HG02884 (cell line): ENCODE results near the gene RPUSD1.

ENCODE experiments used
- ATAC-seq: cut with Tn5 transposase; IDR thresholded peaks from one replicate; pipeline ENCODE4 v1.9.1; 2021; ENCODE audit warnings: mild to moderate bottlenecking, moderate library complexity; ENCODE audit not compliant: unreplicated experiment

The RPUSD1 gene

DNA sequence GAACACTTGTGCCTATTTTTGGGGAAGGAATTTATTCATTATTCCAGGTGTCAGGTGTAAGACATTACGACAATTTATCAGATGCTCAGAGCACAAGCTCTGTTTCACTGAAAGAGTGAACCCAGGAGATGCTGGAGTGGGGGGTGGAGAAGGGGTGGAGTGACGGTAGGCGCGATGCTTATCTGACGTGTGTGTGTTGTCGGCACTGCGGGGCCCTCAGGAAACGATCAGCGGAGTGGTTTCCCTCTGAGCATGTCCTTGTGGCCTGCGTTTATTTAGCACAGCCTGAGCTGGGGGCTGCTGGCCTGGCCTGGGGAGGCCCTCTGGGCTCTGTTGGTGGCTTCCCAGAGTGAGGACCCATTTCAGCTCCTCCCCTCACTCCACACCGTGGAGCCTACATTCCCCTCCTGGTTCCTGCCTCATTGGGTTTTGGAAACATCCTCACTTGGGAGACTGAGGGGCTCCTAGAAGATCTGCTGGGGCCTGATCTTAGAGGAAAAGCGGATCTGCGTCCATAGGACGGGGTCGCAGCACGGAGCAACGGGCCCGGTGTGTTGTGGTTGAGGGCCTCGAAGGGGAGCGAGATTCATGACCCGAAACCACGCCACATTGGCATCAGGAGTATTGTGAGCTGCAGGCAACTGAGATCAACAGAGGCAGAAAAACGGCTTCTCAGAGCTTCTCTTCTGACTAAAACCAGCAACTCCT lies 31.3 kb upstream of the RPUSD1 start:
- no peak for ATAC-seq

DNA sequence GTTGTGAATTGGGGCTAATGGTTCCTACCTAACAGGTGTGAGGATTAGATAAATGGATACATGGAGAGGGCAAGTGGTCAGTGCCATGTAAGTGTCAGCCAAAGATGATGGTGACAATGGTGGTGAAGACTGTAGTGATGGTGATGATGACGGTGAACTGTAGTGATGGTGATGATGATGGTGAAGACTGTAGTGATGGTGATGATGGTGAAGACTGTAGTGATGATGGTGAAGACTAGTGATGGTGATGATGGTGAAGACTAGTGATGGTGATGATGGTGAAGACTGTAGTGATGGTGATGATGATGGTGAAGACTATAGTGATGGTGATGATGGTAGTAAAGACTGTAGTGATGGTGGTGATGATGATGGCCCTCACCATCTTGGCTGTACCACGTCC lies 30.4 kb upstream of the RPUSD1 start:
- ATAC-seq, result no peak

DNA sequence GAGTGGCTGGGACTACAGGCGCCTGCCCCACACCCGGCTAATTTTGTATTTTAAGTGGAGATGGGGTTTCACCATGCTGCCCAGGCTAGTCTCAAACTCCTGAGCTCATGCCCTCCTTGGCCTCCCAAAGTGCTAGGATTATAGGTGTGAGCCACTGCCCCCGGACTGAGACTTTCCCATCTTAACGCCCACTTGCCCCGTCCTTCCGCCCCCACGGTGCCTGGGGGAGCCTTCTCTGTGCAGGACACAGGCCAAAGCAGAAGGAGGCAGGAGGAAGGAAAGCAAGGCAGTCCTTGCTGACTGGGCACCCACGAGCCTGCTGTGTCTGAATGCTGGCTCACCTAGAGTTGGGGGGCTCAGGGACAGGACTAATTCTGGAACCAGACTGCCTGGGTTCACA lies 30.0 kb upstream of the RPUSD1 start:
- no peak for ATAC-seq

DNA sequence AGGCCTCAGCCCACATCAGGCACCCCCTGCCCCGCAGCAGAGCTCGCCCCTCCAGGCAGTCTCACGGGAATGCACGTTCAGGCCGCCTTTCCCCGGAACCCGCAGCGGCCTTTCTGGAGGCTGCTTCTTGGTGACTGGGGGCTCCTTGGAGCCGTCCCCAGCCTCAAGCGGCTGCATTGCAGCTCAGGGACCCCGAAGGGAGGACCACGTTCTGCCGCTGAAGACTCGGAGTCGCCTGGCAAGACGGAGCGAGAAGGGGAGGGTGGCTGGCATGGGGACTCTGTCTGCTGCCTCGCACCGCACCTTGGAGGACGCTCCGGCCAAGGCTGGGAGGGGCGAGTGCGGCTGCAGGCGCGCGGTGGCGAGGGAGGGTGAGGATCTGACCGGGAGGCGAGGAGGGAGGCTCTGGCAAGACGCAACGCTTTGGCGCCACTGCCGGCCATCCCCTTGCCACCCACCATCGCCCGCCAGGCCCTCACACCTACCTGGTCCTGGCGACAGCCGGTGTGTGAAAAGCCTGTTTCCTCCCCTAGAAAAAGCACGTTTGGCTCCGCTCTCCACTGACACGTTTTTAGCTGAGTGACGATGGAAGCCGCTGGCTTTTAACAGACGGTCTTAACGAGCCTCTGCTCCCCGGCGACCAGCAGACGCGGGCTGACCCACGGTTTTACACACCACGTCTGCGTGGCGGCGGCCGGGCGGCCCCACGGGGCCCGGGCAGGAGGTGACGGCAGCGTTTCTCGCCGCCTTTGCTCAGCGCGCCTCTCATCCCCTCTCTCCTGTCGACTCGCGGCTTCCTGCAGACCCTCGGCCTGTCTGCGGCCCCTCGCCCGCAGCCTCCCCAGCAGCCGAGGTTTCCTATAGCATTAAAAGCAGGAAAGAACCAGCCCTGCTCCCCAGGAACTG lies 29.1 kb upstream of the RPUSD1 start:
- ATAC-seq, result no peak

DNA sequence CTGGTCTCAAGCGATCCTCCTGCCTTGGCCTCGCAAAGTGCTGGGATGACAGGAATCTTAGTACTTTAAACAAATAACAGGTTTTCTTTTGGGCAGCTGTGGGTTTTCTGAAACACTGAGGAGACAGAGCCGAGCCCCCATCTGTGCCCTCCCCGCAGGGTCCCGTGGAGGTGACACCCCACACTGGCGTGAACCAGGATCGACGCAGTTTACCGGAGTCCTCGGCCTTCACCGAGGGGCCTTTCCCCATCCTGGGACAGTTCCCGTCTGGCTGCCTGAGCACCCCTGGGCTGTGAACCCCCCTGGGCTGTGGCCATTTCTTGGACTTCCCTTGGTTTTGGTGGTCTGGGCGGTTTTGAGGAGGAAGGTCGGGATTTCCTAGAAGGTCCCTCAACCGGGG lies 27.7 kb upstream of the RPUSD1 start:
- no peak for ATAC-seq

DNA sequence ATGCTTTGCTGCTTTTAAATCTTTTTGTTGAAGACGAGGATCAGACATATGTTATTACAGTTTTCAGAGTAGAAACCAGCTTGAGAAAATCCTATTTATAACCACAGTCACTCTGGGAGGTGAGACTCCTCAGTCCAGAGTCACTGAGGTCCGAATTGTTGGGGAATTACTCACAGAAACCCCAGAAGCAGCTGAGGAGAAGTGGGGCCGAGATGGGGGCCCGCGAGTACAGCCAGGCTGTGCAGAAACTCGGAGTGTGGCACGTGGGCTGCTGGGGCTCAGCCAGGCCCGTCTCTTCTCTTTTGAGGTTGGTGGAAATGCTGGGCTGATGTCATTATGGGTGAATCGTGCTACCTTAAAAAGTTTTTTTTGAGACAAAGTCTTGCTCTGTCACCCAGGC lies 26.8 kb upstream of the RPUSD1 start:
- no peak for ATAC-seq

DNA sequence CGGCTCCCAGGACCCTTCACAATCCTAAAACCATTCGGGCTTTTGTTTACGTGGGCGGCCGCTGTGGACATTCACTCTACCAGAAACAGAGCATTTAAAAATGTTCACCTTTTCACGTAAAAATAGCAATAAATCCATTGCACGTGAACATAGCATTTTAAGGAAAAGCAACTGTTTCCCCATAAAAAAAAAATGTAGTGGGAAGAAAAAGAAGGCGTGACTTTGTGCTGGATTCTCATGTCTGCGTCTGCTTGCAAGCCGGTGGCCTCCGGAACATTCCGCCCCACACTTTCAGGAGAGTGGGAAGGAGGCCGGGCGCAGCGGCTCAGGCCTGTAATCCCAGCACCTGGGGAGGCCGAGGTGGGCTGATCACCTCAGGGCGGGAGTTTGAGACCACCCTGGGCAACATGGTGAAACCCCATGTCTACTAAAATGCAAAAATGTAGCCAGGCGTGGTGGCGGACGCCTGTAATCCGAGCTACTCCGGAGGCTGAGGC lies 25.8 kb upstream of the RPUSD1 start:
- ATAC-seq, result no peak

DNA sequence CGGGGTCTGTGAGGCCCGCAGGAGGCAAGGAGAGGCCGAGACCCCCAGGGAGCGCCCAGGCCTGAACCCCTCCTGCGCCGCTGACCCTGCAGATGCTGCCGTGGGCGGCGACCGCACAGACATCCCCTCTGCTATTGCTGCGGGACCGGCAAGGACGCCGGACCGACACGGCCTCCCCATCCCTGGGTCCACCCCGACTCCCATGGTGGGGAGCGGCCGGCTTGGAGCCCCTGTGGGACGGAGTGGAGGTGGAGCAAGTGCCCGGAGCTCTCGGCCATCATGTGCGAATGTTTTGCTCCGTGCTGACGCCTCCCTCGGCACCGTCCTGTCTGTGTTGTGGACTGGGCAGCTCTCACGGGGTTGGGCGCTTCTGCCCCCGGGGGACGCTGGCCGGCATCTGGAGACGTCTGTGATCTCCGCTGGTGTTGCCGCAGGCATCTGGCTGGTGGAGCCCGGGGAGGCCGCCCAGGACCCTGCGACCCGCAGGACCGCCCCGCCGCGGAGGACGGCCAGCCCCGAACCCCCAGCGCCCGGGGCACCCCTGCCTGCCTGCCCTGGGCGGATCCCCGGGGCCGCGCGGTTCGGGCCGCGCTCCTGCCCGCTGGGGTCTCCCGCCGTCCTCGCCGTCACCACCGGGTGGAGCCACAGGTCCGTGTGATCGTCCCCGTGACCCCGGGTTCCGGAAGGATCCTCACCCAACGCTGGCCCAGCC lies 25.2 kb upstream of the RPUSD1 start:
- ATAC-seq, result no peak

DNA sequence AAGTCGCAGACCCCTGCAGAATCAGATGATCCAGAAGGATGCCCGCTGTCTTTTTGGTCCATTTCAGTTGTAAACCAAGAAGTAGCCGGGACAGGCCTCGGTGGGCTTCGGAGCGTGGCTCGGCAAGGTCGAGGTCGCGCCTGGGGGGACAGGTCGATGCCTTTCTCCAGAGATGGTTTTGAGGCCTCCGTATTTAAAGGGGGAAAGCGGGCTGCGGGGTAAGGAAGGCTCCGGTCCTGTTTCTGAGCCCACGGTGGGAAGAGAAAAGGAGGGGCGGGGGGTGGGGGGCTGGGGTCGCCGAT lies 19.9 kb upstream of the RPUSD1 start:
- ATAC-seq, result no peak

DNA sequence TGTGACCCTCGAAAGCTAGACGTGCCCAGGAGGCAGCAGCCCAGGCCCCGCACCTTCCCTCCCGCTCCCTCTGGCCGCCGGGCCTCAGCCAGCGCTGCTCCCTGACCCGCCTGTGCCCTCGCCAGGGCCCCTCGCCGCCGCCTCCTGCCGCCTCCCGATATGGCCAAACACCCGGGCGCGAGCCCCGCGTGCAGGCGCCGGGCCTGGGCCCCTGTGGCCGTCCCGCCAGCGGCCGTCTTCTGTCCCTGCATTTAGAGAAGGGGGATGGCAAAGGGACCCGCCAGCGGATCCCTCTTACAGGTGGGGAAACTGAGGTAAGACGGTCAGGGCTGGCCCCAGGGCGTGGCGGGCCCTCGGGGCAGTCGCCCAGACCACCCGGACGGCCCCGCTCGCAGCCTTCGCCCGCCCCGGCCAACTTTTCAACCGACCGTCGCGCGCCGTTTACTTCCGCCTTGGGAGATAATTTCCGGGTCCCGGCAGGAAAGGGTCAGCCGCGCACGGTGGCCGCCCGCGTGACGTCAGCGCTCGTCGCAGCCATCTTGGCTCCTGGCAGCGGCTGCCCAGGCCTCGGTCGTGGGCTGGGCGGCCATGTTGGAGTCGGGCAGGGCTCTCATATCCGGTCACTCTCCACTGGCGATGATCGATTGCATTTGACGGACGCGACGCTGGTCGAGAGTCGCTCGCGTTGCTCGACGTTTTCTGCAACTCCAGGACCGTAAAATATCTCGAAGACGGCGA lies 19.3 kb upstream of the RPUSD1 start:
- ATAC-seq, result peak; percentile 69

DNA sequence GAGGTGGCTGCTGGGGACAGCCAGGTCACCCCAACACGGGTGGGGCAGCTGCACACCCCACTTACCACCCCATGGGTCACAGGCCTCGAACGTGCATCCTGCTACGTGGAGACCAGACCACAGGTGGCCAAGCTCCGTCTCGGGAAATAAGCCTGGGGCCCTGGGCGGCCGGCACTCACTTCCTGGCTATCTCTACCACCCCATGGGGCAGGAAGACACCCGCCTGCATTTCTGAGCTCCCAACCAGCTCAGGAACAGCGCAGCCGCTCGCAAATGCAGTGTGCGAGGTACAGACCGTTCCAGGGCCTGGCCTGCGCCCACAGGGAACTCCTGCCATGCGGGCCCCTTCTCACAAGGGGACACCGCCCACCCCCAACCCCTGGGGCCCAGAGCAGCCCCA lies 17.3 kb upstream of the RPUSD1 start:
- ATAC-seq, result no peak

DNA sequence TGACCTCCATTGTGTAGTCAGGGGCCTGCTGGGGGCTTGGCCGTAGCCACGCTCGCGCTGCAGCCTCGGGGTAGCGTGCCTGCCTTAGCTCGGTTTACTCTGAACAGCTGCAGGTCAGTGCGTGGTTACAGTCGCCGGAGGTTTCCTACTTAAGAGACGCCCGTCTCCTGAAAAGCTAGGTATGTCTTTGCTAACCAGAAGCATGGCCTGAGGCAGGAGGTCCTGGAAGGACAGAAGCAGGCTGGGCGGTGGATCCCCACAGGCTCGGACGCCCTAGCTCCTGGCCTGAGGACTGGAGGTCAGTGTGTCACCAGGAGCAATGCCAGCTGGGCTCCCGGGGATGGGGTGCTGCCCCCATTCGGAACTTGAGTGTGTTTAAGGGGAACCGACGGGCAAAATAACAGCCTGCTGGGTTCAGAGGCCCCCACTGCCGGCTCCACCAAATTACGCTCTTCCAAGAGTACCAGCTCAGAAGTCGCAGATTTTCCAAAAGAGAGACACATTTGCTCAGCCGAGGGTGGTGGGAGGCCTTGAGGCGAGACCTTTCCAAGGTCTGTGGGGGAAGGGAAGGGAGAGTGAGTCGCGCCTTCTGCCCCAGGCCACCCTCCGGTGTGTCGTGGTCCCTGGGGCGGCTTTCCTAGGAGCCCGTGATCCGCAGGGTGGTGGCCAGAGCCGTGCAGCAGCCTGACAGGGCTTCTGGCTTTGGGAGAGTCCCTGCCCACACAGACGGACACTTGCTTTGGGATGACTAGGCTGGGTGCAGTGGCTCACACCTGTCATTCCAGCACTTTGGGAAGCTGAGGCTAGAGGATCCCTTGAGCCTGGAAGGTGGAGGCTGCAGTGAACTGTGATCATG lies 16.2 kb upstream of the RPUSD1 start:
- ATAC-seq, result no peak

DNA sequence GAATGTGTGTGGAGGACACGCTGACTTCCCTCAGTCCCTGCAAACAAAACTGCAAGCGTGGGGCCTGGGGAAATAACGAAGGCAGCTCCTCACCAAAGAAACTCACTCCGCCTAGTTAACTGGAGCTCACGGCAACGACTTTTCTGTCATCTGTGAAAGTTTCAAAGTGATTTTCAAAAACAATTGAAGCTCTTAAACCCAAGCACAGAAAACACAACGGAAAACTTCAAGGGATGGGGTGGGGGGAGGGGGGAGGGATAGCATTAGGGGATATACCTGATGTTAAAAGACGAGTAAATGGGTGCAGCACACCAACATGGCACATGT lies 15.5 kb upstream of the RPUSD1 start:
- ATAC-seq, result no peak

DNA sequence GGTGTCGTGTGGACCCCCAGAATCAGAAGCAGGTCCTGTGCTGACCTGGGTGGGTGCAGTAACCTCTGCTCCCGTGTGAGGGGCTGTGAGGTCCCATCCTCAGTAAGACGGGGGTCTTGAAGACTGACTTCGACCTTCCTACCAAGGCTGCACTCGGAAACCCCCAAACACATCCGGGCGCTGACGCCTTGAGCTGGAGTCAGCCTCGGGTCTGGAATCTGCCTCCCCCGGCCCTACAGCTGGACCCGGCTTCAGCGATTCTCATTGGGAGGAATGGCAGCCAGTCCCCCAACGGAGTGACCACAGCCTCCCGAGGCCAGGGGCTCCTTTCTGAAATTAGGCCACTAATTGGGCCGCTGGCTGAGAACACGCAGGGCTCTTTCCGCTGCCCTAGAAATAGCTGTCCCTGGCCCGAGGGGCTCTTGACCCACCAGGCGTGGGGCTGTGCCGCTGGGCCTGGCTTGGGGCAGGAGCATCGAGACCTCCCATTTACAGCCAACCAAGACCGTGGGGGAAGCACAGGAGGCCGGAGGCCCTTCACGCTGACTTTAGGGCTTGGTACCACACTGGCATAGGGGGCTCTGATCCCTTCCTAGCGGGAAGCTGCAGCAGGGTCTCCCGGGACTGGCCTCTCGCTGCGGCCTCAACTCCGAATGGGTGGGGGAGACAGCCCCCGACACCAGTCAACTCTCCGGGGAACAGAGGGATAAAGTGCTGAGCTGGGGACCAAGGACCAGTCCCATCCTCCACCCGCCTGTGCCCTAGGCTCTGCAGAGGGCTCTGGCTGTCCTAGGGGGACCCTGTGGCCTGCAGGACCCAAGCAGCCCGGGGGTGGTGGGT lies 15.0 kb upstream of the RPUSD1 start:
- ATAC-seq, result no peak

DNA sequence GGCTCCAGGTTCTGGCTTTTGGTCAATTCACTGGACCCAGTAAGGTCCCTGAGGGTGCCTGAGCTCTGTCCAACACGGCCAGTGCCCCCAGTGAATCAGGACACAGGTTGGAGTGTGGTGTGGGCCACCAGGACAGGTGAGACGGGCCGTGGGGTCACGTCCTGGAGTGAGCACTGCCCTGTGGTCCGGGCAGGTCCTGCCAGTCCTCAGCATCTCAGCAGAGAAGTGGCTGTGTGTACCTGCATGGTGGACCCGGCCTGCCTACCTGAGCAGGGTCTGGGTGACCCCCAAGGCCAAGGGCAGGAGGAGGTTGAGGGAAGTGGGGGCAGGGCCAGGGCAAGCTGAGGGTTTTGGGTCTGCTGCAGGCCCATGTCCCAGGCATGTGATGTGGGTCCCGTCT lies 14.3 kb upstream of the RPUSD1 start:
- ATAC-seq, result no peak

DNA sequence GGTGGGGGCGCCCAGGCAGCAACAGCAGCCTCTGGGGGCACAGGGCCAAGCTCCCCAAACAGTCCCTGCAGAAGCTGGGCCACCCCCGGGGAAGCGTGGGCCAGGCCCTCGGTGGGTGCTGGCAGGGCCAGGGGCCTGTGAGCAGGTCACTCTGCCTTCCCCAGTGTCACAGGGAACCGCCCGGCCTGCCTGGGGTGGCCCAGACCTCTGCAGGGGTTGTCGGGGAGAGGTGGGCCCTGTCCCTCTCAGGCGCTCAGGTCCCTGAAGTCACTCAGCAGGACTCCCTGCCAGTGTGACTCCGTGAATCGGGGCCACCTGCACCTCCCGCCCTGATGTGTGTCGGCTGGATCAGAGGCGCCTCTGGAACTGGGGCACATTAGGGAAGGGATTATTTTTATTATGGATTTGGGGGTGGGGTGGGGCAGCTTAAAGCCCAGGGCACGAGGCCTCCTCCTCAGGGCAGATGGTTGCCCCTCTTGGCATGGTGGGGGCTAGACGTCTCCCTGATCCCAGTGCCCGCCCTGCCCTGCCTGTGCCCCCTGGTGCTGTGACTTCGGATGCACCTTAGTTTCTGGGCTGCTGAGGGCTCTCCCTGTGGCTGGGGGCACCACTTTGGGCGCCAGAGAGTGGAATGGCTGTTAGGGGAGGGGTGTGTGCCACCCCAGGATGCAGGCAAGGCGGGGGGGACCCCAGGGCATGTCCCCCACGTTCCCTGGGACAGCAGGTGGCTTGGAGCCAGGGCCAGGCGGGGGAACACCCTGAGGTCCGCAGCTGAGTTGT lies 13.6 kb upstream of the RPUSD1 start:
- no peak for ATAC-seq

DNA sequence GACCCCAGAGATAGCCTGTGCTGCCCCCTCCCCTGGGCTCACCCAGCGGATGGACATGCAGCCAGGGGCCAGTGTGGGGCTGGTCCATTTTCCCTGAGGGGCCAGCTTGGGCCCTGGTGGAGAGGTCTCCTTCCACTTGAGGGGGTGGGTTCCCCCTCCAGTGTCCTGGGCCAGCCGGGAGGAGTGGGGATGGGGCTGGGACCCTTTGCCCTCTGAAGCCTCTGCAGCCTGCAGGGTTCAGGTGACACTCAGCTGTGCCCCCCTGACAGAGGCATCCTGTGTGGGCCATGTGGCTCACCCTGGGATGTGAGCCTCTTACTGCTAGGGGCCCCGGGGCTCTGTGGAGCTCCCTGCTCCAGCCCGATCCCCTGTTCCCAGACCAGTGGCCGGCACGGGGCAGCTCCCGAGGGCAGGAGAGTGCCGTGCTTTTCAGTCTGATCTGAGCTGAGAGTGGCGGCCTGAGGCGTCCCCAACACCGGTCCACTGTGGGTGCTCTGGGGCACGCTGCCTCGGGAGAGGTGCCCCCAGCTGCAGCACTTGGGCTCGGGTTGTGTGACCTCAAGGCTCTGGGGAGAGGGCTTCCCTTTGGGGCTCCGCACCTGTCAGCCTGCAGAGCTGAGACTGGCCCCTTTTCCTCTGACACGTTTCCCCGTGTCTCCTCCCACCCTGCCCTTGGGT lies 12.8 kb upstream of the RPUSD1 start:
- no peak for ATAC-seq
